TTC549 (cell line): ENCODE data around the gene PILRB.
A peak's percentile ranks its signal among the peaks of the same experiment; 100 is the strongest.
"Not testable (repeated sequence)": the region's sequence is repeated elsewhere in the genome, so short reads cannot be mapped to it uniquely, and the experiment has no call there.

Experiments
- FAIRE-seq: peaks from 2 replicates; lab custom pipeline; 2012; peaks lifted over from hg19 to GRCh38; lab: Jason Lieb, UNC

Gene PILRB

GRCh38 chr7:100358027-100358856 is at the start of gene PILRB:
Gene PILRB, plus strand, starts transcription at chr7:100358117. Its CDS starts 186 bp downstream, at chr7:100358303.
- no peak for FAIRE-seq

DNA sequence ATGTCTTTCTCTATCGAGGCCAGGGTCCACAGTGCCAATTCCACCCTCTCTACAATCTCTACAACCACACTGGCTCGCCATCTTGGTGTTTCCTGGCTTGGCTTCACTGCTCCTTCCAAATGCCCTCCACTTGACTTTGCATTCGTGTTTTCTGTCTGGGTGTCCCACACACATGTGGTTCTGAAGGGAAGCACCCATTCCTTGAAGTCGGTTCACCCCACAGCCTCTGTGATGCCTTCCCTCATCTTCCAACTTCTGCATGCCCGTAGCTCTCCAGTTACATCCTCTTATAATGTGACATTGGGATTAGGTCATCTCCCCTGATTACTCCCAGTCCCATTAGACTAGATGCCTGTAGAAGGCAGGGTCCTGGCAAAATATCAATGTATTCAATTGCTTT is 39.6 kb upstream of the PILRB start:
- not testable (repeated sequence) for FAIRE-seq

DNA sequence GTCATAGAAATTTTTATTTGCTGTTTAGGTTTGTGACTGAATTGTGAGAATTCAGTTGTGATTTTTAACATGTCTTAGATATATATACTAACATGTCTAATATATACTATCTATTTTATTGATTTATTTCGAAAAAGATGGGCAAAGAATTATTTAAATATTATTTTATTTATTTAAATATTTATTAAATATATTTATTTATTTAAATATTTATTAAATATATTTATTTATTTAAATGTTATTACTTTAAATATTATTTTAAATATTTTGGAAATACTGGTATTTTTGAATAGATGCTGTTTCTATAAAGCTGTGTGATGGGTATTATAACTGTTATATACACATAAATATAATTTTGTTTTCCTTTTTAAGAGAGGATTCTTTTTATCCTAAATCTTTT is 36.3 kb upstream of the PILRB start:
- FAIRE-seq, result peak; percentile 74

DNA sequence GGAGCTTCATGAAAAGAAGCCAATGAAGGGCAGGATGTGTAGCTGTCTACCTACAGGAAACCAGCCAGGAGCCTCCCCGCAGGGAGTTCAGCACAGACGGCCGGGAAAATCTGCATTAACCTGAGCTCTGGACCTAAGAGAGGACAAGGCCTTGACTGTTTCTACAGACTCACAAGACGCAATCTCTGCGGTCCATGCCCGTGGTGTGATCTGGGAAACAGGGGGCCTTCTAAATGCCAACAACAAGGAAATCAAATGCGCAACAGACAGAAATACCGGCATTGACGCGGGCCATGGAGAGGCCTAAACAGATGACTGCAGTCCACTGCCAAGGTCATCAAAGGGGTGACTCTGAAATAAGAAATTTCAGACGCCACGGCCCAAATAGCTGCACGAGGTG is 33.7 kb upstream of the PILRB start:
- FAIRE-seq, result not testable (repeated sequence)

- FAIRE-seq, result not testable (repeated sequence)
Observed at GRCh38 chr7:100325671-100326070, 32.2 kb upstream of the PILRB start.

GRCh38 chr7:100326914-100327313 is 31.0 kb upstream of the PILRB start:
- not testable (repeated sequence) for FAIRE-seq

- peak; percentile 56 for FAIRE-seq
Observed at GRCh38 chr7:100335566-100336466, 22.1 kb upstream of the PILRB start.

GRCh38 chr7:100338083-100338696 is 19.7 kb upstream of the PILRB start:
- FAIRE-seq, result not testable (repeated sequence)

DNA sequence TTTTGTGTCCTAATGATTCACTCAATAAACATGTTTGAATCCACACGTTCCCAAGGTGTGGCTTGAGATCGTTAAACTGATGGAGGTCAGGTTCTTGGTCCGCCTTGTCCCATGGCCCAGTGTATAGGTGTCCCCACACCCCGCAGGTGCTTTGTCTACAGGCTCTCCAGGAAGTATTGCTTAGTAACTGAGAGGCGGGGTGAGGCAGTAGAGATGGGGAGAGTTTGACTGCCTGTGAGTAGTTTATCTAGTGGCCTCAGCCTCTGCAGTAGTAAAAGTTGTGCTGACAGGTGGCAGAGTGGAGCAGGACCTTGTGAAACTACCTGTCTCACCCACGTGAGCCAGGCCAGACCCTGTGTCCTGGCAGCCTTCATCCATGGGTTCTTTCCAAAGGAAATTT is 16.6 kb upstream of the PILRB start:
- FAIRE-seq, result not testable (repeated sequence)

DNA sequence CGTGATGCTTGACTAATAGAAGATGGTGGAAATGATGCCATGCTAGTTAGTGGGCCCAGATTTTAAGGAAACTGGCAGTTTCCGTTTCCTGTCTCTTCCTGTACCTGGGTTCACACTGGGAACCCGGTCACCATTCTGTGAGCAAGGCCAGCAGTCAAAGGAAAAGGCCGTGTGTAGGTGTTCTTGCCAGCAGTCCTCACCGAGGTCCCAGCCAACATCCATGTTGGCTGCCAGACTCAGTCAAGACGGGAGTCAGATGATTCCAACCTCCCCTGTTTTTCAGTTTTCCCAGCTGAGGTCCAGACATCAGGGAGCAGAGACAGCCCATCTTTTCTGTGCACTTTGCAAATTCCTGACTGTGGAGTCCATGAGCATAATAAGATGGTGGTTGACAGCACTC is 15.2 kb upstream of the PILRB start:
- FAIRE-seq, result no peak

DNA sequence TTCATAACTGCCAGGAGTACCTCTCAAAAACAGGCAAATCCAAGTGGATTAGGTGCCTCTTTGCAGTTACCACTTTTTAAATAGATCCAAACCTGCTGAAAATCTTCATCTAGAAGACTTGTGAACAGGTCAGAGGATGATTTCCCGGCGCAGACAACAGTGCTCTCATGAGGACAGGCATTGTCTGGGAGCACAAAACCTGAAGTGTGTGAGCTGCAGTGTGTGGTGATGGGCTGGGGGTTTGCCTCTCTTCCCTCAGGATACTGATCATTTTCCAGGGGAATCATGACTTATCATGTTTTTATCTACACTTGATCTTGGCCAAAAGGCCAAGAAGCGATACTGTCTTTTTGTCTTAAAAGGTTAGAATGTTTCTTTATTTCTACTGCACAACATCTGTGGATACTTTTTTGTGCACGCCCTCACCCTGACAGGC is 13.8 kb upstream of the PILRB start:
- not testable (repeated sequence) for FAIRE-seq

DNA sequence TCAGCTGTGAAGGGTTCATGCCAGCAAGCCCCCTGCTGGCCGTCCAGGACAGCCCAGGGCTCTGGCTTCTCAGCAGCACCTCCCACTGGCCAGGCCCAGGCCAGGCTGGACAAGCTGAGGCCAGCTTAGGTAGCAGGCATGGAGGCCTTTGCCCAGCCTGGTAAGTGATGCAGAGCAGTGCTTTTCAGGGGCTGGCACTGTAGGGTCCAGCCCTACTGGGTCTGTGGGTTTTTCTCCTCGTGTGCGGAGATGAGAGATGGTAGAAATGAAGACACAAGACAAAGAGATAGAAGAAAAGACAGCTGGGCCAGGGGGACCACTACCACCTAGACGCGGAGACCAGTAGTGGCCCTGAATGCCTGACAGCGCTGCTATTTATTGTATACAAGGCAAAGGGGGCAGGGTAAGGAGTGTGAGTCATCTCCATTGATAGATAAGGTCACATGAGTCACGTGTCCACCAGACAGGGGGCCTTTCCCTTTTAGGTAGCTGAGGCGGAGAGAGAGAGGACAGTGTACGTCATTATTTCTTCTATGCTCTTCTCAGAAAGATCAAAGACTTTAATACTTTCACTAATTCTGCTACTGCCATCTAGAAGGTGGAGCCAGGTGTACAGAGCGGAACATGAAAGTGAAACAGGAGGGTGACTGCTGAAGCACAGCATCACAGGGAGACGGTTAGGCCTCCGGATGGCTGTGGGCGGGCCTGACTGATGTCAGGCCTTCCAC is 13.2 kb upstream of the PILRB start:
- not testable (repeated sequence) for FAIRE-seq

GRCh38 chr7:100345288-100345672 is 12.6 kb upstream of the PILRB start:
- not testable (repeated sequence) for FAIRE-seq

GRCh38 chr7:100346921-100347320 is 11.0 kb upstream of the PILRB start:
- FAIRE-seq, result no peak

GRCh38 chr7:100348805-100349204 is 9.1 kb upstream of the PILRB start:
- FAIRE-seq, result no peak

DNA sequence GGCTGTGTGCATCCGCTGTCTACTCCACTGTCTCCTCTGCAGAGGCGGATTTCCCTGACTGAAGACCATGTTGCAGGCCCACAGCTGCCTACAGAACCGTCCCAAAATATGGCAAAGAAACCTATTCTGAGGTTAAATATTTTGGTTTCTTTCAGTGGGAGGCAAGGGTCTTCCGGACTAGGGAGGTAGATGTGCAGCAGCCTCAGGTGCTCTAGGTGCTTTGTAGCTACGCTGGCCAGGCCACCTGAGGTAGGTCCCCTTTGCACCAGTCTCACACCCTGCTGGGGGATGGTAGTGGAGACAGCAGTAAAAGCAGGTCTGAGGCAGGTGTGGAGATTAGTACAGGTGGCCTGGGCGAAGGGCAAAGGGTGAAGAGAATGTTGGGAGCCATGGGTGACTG is 8.2 kb upstream of the PILRB start:
- no peak for FAIRE-seq

DNA sequence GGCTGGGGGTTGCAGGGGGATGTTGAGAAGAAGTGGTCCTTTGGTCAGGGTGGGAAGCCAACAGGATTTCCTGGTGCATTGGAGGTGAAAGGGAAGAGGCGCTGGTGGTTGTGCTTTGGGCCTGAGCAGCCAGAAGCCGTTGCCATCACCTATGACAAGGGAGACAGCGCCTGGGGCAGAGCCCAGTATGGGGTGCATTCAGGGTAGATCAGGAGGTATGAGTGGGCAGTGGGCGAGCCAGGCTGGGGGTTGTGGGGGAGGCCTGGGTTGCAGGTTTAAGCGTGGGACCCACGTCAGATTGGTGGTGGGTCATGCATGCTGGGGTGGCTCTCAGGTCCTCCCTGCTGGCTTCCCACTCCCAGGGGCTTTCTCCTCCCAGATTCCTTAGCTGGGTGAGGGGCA is 6.3 kb upstream of the PILRB start:
- FAIRE-seq, result no peak

DNA sequence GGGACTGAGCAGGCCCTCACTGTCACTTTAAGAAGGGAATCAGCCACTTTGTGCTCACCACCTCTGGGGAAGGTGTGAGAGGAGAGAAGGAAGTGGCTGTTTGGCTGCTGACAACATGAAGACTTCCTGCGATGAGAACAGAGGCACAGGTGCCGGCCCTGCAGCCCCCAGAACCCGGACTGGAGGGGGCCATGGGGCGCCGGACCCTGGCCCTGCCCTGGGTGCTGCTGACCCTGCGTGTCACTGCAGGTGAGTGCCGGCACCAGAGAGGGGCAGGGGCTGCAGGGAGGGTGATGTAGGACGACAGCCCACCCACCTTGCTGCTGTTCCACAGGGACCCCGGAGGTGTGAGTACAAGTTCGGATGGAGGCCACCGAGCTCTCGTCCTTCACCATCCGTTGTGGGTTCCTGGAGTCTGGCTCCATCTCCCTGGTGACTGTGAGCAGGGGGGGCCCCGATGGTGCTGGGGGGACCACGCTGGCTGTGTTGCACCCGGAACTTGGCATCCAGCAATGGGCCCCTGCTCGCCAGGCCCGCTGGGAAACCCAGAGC is 5.6 kb upstream of the PILRB start:
- not testable (repeated sequence) for FAIRE-seq

- FAIRE-seq, result no peak
Observed at GRCh38 chr7:100352984-100353684, 4.8 kb upstream of the PILRB start.

DNA sequence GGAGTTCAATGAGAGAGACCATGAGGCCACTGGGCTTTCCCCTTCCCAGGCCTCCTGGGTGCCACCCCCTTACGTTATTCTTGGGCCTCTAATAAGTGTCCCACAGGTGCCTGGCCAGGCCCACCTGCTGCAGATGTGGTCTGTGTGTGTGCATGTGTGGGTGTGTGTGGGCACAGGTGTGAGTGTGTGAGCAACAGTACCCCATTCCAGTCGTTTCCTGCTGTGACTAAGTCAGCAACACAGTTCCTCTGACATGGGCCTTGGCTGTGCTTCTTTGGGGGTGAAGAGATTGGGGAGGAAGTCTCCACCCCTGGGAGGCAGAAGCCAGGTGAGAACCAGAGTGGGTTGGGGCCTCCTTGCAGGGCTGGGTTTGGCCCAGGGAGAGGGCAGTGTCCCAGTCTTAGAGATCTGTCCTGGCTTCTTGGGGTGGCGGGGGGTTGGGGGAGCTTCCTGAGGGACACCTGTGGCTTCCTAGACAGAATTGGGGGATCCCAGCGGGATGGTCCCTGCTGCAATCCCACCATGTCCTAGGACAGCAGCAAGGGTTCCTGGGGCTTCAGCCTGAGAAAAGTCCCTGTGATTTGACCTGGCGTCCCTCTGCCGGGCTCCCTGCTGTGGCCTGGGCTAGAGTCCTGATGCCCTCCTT is 4.1 kb upstream of the PILRB start:
- FAIRE-seq, result no peak
